NCI-H2107 (cell line): ENCODE measurements around the gene FLII.
A peak's percentile ranks its signal among the peaks of the same experiment; 100 is the strongest.

Experiments used
- DNase-seq: peaks from one replicate; lab custom pipeline; 2025; lab: John Stamatoyannopoulos, UW

Gene FLII

DNA sequence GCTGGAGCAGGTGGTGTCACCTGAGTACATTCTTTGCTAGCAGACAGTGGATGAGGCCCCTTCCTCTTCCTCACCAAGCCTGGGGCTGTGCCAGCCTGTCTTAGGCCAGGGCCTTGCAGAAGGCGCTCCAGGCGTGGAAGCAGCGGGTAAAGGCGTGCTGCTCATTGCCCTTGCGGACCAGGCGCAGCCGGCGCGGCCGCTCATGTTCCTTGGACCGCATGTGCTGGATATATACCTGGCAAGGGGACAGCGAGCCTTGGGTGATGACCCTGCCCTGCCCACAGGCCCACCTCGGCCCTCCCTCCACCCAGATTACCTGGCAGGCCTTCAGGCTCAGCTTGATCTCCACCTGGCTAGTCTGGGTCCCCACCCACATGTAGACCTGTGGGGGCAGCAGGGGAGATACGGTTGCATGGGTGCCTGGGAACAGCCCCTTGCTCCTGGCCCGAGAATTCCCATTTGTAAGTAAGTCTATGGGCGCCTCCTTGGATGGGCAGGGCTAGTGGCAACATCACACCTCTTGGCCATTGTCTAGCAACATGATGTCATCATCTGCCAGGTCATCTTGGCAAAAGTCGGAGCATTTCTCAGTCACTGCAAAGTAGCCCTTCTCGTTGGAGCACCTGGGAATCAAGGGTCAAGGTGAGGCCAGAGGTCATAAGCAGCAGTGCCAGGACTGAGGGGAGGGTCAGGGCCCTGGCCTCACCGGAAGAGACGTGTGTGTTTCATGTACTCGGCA is 13.3 kb downstream of the FLII start:
- DNase-seq = no peak

DNA sequence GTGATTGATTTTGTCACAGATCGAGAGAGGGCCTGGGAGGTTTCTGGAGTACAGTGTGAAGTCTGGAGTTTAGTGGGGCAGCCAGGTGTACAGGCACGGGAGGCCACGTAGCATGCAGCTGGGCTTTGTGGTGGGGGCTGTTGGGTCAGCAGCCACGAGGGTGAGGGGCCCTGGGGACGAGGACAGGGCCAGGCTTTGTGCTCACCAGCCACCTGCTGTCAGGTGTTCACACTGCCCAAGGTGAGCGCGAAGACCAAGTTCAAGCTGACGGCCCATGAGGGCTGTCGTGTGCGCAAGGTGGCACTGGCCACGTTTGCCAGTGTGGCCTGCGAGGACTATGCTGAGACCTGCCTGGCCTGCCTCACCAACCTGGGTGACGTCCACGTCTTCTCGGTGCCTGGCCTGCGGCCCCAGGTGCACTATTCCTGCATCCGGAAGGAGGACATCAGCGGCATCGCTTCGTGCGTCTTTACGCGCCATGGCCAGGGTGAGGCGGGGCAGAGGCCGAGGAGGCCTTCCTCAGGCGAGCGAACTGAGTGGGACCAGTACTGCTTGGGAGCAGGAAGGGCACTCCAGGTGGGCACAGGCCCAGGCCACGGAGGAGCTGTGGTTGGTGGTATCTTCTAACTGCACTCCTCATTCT is 17.2 kb downstream of the FLII start:
- DNase-seq = no peak

DNA sequence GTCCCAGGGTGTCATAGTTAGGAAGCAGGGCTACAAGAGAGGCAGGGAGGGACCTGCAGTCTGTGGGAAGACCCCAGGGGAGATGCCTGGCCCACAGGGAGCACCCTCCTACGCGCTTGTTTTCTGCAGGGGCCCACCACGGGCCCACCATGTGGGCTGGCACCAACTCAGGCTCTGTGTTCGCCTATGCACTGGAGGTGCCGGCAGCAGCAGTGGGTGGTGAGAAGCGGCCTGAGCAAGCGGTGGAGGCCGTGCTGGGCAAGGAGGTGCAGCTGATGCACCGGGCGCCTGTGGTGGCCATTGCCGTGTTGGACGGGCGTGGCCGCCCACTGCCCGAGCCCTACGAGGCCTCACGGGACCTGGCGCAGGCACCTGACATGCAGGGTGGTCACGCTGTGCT is 18.1 kb downstream of the FLII start:
- DNase-seq = no peak

DNA sequence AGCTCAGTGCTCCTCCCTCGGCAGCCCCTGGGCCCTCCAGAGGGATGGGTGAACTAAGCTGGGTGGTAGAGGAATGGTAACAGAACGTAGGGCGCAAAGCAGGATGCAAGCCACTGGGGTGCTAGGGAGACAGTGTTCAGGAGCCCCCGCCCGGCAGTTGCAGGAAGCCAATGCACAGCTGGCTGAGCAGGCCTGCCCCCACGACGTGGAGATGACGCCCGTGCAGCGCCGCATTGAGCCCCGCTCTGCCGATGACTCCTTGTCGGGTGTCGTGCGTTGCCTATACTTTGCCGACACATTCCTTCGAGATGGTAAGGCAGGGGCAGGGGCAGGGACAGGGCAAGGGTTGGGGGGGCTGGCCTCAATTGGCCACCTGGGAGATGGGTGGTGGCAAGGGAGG is 20.2 kb downstream of the FLII start:
- no peak for DNase-seq

DNA sequence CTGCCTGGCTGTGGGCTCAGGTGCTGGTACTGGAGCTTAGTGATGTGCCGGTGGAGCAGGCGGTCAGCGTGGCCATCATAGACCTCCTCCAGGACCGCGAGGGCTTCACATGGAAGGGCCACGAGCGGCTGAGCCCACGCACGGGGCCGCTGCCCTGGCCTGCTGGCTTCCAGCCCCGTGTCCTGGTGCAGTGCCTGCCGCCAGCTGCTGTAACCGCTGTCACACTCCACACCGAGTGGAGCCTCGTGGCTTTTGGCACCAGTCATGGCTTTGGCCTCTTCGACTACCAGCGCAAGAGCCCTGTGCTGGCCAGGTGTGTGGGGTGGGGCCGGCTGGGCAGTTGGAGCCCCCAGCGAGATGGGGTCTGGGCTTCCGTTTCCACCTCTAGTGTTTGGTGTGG is 21.1 kb downstream of the FLII start:
- no peak for DNase-seq

DNA sequence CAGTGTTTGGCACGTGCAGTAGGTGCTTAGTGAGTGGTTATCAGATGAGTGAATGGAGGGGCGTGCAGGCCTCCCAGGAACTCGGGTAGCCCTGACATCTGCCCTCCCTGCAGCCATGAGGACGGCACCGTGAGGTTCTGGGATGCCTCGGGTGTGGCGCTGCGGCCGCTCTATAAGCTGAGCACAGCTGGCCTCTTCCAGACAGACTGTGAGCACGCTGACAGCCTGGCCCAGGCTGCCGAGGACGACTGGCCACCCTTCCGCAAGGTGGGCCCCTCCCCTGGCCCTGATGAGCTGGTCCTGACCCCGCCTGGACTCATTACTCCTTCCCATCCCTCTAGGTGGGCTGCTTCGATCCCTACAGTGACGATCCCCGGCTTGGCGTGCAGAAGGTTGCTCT is 22.0 kb downstream of the FLII start:
- no peak for DNase-seq

DNA sequence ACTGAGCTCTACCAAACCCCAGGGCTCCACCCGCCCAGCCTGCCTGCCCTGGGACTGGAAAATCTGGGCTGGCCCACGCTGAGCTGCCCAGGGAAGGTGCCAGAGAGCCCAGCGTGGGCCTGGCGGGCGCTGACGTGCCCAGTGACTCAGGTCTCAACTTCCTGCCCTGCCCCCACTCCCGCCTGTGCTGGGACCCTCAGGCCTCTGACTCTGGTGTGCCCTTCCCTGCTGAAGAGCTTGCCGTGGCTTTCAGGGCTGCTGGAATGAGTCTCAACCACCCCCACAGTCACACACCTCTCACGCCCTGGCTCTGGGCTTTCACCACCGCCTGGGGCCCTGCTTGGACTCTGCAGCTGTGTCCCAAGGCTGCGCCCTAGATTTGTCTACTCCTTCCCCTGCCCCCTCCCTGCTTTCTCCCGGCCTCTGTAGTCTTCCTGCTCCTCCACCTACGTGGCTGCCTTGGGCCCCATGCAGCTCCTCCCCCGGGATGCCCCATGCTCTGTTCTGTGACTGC is 22.7 kb downstream of the FLII start:
- DNase-seq = no peak

DNA sequence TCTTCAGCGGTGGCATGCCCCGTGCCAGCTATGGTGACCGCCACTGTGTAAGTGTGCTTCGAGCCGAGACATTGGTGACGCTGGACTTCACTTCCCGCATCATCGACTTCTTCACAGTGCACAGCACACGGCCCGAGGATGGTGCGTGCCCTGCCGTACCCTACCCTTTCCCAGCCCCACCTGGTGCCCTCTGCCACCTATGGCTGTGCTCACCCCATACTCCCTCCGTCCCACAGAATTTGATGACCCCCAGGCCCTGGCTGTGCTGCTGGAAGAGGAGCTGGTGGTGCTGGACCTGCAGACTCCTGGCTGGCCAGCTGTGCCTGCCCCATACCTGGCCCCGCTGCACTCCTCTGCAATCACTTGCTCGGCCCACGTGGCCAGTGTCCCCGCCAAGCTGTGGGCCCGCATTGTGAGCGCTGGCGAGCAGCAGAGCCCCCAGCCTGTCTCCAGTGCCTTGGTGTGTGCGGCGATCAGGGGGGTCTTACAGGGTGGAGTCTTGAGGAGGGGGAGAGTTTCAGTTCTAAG is 23.6 kb downstream of the FLII start:
- DNase-seq = no peak

DNA sequence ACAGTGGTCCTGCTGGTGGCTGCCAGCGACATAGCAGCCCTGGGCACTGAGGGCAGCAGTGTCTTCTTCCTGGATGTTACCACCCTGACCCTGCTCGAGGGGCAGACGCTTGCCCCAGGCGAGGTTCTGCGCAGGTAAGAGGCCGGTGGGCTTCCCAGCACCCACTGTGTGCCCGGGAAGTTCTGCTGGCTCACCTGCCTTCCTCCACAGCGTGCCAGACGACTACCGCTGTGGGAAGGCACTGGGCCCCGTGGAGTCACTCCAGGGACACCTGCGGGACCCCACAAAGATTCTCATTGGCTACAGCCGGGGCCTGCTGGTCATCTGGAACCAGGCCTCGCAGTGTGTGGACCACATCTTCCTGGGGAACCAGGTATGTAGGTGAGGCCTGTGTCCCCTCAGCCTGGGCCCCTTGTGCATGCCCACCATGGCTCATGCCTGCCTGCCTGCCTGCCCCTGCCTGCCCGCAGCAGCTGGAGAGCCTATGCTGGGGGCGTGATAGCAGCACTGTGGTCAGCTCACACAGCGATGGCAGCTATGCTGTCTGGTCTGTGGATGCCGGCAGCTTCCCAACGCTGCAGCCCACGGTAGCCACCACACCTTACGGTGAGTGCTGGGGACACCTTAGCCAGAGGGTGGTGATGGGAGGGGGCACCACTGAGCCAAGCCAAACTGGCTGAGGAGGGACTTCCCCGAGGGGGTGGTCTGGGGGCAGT is 24.6 kb downstream of the FLII start:
- DNase-seq = no peak

DNA sequence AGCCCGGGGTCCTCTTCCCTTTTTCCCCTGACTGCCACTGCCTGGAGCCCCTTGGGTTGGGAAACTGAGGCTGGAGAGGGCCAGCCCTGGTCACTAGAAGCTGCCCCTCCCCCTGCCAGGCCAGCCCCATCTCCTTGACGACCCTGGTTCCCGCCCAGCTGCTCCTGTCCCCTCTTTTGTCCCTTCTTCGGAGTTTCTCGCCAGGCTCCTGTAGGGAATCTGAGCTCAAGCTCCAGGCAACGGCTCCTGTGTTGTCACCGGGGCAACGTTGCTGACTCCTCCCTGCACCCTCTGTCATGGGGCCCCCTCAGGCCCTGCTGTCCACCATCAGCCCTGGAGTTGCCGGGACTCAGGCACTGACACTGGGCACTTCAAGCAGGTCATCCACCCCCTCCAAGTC is 27.4 kb downstream of the FLII start:
- DNase-seq = no peak

DNA sequence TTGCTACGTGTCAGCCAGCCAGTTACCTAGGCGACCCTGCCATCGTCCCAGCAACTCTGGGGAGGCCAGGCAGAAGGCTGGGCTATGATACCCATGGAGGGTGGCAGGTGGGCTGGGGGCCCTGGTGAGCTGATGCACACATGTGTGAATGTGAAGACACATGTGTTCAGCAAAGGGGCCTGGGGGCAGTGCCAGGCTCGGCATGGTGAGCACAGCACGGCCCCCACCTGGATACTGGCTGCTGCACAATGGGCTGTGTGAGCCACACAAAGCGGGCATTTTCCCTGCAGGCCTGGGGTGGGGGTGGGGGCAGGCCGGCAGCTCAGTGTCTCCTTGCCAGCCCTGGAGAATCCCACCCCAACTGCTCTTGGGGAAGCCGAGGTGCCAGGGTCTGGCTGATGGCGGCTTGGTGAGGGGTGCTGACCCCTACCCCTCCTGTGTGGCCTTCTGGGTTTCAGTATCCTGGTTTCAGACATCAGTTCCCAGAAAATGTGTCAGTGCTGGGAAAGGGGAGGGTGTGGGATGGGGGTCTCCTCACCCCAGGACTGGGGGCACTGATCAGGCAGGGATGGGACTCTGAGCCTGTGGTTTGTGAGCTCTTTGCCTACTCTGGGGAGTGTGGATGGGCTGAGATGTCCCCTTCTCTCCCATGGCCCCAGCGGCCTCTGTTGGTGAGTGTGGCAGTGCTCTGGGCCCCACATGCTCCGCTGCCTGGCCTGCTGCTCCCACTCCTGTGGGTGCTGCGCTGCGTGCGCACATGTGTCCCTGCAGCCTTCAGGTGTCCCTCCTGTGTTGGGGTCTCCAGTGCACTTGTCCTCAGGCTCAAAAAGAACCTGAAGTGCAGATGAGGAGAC is 28.0 kb downstream of the FLII start:
- DNase-seq = no peak

DNA sequence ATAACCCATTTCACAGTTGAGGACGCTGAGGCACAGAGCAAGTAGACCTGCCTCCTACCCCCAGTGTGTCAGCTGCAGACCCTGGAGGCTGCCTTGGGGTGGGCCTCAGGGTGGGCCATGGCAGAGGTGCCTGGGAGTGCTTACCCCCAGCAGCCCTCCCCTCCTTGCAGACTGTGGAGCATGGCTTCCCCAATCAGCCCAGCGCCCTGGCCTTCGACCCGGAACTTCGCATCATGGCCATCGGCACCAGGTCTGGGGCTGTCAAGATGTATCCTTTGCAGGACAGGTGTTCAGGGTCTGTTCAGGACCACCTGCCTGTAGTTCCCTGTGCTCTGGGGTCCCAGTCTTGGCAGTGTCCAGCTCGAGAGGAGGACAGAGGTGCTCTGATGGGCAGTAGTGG is 28.8 kb downstream of the FLII start:
- no peak for DNase-seq

DNA sequence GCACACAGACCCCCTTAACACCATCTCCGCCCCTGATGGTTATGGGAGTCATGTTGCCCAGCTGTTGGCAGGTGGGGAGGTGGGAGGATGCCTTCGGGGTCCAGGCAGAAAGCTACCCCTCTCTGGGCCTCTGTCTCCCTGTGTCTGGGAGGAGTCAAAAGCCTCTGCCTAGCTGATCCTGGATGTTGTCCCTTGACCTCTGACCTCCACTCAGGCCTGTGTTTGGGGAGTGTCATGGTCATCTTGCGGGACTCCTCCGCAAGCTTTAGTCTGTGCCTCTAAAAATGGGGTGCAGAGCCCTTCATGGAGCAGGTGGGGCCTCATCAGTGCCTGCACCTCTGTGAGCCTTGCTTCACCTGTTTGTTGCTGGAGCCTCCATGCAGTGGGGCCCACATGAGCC is 29.3 kb downstream of the FLII start:
- no peak for DNase-seq

DNA sequence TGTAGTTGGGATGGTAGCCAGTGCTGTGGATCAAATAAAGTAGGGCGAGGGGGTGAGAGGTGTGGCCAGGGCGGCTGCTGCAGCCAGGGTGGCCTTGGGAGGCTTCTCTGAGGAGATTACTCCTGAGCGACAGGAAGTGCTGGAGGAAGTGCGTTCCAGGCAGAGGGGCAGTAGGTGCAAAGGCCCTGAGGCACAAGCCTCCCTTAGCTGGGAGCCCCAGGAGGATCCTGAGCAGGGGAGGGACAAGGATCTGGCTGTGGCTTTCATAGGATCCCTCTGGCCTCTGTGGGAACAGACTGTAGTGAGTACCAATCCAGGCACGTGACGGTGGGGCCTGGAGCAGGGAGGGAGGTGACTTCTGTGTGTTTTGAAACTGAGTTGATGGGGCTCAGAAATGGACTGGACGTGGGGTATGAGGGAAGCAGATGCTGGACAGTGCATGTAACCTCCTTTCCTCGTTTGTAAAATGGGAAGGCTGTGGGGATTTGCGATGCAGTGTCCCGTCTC is 30.3 kb downstream of the FLII start:
- DNase-seq = no peak

DNA sequence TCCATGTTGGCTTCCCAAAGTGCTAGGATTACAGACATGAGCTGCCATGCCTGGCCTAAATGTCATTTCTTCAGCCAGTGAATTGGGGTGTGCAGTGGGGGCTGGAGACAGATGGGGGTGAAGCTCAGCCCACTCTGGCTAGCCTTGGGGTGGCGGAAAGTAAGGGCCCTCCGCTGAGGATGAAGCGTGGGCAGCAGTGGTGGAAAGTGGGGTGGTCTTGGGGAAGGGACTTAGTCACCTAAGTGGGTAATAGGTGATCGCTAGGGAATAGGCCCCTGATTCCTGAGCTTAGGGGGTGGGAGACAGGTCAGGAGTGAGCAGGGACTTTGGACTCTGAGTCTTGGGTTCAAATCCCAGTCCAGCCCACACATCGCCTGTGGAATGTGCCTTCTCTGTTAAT is 30.9 kb downstream of the FLII start:
- no peak for DNase-seq

DNA sequence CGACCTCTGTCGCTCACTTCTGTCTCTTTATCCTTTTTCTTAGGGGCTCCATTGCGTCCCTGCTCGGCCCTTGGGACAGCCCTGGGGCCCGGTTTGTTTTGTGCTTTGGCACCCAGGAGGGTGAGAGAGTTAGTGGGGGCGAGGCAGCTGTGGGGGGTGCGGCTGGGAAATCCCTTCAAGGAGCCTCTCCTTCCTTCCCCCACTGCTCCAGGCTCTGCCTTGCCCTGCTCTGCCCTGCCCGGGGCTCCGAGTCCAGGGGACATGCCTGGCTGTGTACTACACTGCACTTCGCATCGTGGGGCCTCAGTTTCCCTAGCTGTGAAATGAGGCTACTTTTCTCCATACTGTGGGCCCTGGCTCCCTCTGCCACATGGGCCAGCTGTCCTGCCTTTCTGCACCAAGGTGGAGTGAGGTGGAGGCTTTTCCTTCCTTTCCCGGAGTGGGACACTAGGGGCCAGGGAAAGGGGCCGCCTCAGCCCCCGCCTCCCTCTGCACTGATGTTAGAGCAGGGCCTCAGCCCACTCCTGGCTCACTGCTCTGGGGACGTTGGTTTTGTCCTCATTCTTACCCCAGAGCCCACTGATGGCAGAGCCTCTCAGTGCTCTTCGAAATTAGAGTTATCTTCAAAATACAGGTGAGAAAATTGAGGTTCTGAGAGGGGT is 32.1 kb downstream of the FLII start:
- no peak for DNase-seq

DNA sequence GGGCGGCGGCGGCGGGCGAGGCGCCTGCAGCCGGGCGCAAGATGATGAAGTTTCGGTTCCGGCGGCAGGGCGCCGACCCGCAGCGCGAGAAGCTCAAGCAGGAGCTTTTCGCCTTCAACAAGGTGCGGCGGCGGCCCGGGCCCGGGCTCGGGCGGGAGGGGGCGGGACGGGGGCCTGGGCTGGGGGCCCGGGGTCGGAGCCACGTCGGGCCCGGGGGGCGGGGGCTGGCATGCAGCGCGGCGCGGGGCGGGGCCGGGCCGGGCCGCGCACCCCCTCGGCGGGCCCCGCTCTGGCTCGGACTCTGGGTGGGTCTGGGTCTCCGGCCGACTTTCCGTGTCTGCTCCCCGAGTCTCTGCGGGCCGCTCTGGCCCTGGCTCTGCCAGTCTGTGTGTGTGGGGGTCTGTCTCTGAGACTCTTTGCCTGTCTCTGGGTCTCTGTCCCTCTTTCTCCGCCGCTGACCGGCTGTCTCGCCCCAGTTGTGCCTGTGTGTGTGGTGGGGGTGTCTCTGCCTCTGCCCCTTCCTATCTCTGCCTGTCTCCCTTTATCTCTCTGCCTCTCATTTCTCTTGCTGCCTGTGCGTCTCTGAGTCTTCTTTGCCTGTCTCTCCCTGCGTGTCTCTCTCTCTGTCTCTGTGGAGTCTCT is 32.8 kb downstream of the FLII start:
- DNase-seq = no peak

DNA sequence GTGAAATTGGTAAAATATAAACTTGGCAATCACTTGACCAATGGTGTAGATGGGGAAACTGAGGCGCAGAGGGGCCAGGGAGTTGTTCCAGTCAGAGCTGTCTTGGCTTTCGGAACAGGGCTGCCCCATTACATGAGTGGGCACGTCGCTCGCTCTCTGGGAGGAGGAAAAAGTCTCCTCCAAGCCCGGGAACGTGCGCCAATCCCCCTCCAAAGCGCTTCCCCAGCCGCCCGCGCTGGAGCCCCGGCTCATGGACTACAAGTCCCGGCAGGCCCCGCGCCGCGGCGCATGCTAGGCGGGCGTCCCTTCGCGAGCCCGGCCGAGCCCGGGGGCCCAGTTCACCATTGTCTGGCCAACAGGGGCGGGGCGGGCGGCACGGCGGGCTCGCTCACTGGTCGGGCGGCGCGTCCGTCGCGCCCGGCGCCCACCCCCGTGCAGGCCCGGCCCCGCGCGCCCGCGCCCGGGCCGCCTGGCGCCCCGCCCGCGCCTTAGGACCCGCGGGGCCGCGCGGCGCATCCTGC is 33.4 kb downstream of the FLII start, which contains the start of gene LLGL1:
Gene LLGL1, plus strand, starts transcription at position 515 of the 521 bp plus-strand sequence. CDS start 48 bp downstream, outside the sequence.
- peak; percentile 43 for DNase-seq

DNA sequence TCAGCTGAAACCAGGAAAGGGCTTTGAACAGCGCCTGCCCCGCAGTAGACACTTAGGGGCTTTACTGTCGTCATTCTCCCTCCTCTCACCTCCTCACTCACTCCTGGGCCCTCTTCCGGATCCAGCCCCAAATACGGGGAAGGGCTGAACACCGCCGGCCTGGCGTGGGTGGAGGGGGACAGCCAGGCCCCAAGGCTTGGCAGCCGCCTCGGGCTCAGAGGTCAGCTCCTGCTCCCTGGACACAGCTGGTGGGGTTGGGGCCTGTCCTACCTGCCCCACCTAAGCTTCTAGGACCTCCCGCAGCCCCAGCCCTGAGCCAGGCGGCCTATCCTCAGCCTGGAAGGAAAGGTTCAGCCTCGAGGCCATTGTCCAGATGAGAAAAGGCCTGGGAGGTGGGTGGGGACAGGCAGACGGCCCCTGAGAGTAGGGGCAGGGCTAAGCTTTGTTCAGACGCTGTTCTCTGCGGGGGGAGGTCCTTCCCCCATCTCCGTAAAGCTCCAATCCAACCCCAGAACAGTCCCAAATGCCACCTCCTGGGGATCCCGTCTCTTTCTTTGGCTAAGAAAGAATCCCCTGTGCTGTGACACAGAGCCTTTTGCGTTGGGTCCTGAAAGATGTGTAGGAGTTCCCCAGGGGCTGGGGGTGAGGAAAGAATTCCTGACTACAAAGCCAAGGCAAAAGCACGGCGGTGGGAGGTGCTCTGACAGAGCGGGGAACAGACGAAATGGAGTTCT is 34.0 kb downstream of the FLII start:
- no peak for DNase-seq

DNA sequence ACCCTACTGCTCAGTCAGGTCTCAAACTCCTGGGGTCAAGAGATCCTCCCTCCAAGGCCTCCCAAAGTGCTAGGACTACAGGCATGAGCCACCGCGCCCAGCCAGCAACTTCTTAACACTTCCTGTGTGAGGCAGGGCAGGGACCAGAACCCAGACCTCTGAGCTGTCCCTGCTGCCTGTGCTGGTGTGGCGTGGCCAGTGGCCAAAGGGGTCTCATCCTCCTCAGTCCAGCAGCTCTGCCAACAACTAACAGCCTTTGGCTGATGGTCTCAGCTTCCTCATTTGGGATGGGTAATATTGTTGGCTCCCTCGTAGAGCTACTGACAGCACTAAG is 34.5 kb downstream of the FLII start:
- DNase-seq = no peak
